HG03457 (cell line): ENCODE measurements around the gene ABCB6.
"Not testable (repeated sequence)": the region's sequence is repeated elsewhere in the genome, so short reads cannot be mapped to it uniquely, and the experiment has no call there.

ENCODE experiments used
- ATAC-seq: cut with Tn5 transposase; IDR thresholded peaks from one replicate; pipeline ENCODE4 v1.9.1; 2021; ENCODE audit warnings: moderate number of reproducible peaks; ENCODE audit not compliant: unreplicated experiment

ABCB6 gene

GRCh38 chr2:219218732-219219701, at the start of gene ABCB6:
ABCB6 (minus strand) TSS chr2:219218958; CDS start chr2:219218673, 285 bp downstream.
- ATAC-seq = peak; percentile 56

DNA sequence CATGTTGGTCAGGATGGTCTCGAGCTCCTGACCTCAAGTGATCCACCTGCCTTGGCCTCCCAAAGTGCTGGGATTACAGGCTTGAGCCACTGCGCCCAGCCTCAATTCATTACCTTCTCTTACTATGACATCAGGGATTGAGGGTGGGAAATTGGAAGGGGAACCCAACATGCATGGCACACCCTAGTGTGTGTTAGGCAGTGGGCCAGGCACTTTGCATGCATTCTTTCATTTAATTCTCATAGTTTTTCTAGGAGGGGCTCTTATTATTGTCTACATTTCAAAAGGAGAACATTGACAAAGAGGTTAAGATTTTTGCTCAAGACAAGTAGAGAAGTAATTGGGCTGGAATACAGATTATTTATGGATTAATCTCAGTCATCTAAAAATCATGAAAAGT, 49.5 kb upstream of the ABCB6 start:
- no peak for ATAC-seq

DNA sequence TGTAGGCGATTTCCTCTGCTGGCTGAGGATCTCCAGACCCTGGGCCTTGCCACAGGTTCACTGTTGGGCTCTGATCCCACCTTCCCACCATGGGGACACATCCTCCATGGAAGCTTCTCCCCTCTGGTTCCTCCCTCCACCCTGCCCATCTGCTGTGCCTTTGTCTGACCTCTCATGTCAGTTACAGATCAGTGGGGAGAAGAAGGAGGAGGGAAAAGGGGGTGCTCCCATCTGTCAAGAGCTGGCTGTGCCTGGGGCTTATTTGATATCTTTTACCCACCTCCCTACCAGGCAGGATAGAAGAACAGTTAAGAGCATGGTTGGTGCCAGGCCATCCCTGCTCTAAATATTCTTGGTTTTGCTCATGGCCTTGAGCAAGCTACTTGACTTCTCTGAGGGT, 48.1 kb upstream of the ABCB6 start:
- no peak for ATAC-seq

- no peak for ATAC-seq
These were observed 47.5 kb upstream of the ABCB6 start for GRCh38 chr2:219266232-219266631.

DNA sequence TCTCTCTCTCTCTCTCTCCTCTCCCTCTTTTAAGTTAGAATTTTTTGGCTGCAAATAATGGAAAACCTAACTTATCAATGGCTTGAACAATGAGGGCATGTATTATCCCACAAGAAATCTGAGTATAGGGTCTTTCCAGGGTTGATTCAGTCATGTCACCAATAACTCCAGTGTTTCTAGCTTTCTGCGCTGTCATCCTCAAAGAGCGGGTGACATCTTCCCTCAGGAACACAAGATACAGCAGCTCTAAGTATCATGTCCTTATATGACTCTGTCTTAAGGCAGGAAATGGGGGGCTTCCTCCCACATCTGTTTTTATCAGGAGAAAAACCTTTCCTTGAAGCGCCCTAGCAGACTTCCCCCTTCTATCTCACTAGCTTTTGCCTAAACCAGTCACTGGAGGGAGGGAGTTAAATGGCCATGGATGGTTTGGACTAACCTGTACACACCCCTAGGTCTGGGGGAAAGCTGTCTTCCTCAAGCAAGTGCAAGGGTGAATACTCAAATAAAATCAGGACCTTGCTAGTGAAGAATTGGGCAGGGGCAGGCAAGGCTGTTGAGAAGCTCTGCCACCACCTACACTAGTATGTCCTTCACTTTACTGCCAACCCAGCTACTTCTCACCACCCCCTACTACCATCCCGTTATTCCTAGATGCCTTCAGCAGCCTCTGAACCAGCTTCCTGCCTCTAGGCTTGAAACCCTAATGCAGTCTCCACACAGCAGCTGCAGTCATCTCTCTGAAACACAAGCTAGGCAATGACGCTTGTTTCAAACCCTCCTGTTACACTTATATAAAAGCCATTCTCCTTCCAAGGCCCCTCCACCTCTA, 42.5 kb upstream of the ABCB6 start:
- no peak for ATAC-seq

DNA sequence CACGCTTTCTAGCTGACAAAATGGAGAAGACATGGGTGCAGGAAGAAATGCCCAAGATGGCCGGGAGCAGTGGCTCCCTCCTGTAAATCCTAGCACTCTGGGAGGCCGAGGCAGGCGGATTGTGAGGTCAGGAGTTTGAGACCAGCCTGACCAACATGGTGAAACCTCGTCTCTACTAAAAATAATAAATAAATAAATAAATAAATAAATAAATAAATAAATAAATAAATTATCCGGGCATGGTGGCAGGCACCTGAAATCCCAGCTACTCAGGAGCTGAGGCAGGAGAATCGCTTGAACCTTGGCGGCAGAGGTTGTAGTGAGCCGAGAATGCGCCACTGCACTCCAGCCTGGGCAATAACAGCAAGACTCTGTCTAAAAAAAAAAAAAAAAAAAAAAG, 40.2 kb upstream of the ABCB6 start:
- ATAC-seq = not testable (repeated sequence)

DNA sequence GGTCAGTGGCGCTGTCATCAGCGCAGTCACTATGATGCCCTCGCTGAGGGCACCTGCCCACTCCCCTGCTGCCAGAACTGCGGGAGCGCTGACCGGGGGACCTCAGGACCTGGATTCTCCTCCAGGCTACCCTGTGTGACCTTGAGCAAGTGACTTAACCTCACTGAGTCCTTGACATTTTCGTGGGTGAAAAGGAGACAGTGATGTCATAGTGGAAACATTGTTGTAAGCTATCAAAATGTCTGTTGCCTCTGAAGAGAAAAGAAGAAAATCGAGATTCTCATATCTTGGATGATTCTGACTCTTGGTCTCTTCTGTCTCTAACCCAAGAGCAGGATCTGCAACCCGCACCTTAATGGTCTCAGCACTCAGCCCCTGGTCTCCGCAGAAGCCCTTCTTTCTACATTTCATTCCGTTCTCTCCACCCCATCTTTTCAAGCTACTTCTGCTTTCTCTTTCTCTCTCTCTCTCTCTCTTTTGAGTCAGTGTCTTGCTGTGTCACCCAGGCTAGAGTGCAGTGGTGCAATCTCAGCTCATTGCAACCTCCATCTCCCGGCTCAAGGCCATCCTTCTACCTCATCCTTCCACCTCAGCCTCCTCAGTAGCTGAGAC, 35.9 kb upstream of the ABCB6 start:
- no peak for ATAC-seq

GRCh38 chr2:219253753-219254589, 35.2 kb upstream of the ABCB6 start, which contains the start of gene TUBA4A:
TUBA4A (minus strand) TSS chr2:219253918; CDS start chr2:219253858, 60 bp downstream.
- no peak for ATAC-seq

- no peak for ATAC-seq
These were observed 34.4 kb upstream of the ABCB6 start, which contains the start of gene TUBA4B for GRCh38 chr2:219252900-219253752. TUBA4B (plus strand) TSS chr2:219253243; CDS start chr2:219253408, 165 bp downstream.

GRCh38 chr2:219252570-219252899, 33.8 kb upstream of the ABCB6 start:
- ATAC-seq = no peak

DNA sequence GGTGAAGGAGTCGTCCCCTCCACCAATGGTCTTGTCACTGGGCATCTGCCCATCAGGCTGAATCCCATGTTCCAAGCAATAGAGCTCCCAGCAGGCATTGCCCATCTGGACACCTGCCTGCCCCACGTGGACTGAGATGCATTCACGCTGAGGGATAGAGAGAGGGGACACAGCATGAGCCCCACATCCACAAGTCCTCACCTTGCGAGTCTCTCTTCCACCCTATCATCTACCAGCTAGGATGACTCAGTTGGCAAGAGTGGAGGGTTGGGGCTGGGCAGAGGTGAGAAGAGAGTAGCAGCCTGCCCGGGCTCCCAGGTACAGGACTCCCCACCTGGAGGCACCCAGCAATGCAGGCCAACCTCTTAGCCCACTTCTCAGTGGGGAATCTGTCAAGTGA, 33.3 kb upstream of the ABCB6 start:
- ATAC-seq = no peak

GRCh38 chr2:219251656-219252055, 32.9 kb upstream of the ABCB6 start:
- no peak for ATAC-seq

GRCh38 chr2:219250049-219250781, 31.5 kb upstream of the ABCB6 start:
- ATAC-seq = no peak

- ATAC-seq = peak; percentile 33
These were observed 30.6 kb upstream of the ABCB6 start for GRCh38 chr2:219249203-219249980.

DNA sequence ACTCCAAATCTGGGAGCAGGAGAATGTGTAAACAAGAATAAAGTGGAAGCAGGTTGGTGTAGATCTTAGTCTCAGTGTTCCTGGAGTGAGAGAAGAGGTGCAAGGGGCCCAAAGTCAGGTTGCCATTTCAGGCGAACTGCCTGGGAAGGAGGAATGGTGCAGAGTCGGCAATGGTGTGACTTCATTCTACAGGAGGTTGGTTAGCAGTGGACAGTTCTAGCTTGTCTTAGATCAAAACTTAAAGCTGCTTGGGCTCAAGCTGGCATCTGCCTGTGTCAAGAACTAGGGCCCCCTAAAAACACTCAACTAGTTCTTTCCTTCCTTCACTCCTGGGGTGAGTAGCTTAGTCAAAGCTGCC, 30.1 kb upstream of the ABCB6 start:
- ATAC-seq = no peak

GRCh38 chr2:219247678-219248642, 29.2 kb upstream of the ABCB6 start:
- ATAC-seq = no peak

GRCh38 chr2:219246559-219246958, 27.8 kb upstream of the ABCB6 start:
- ATAC-seq = no peak
